ENCODE data around the gene ZNF576.
"Not testable (repeated sequence)": the region's sequence is repeated elsewhere in the genome, so short reads cannot be mapped to it uniquely, and the experiment has no call there.

The ZNF576 gene

GRCh38 chr19:43597876-43598275 lies 1.5 kb downstream of the ZNF576 start:
- in situ Hi-C loops (cut with HindIII; ENCODE audit: low pct_unique_long_range_greater_than_20kb, low sequenced_read_pairs), result no loop called here
- no peak for DNase-seq (ENCODE audit: low read depth in 1 of 2, low spot score in 1 of 2)
- TF ChIP-seq JUND (IDR thresholded peaks at IDR 0.05; ENCODE audit: low read depth), result no peak

GRCh38 chr19:43598445-43599240 lies 2.2 kb downstream of the ZNF576 start:
- no peak for TF ChIP-seq JUND (IDR thresholded peaks at IDR 0.05; ENCODE audit: low read depth)
- DNase-seq (ENCODE audit: low read depth in 1 of 2, low spot score in 1 of 2), result no peak
- in situ Hi-C loops (cut with HindIII; ENCODE audit: low pct_unique_long_range_greater_than_20kb, low sequenced_read_pairs), result no loop called here

- DNase-seq (ENCODE audit: low read depth in 1 of 2, low spot score in 1 of 2), result no peak
- in situ Hi-C loops (cut with HindIII; ENCODE audit: low pct_unique_long_range_greater_than_20kb, low sequenced_read_pairs), result no loop called here
- TF ChIP-seq JUND (IDR thresholded peaks at IDR 0.05; ENCODE audit: low read depth), result no peak
Observed at GRCh38 chr19:43599635-43600295, 3.4 kb downstream of the ZNF576 start.

GRCh38 chr19:43600326-43600725 lies 3.9 kb downstream of the ZNF576 start:
- in situ Hi-C loops (cut with HindIII; ENCODE audit: low pct_unique_long_range_greater_than_20kb, low sequenced_read_pairs); DNase-seq (ENCODE audit: low read depth in 1 of 2, low spot score in 1 of 2): not testable (repeated sequence)

- TF ChIP-seq JUND (IDR thresholded peaks at IDR 0.05; ENCODE audit: low read depth), result no peak
- no peak for DNase-seq (ENCODE audit: low read depth in 1 of 2, low spot score in 1 of 2)
- in situ Hi-C loops (cut with HindIII; ENCODE audit: low pct_unique_long_range_greater_than_20kb, low sequenced_read_pairs), result no loop called here
Observed at GRCh38 chr19:43605875-43606568, 9.6 kb downstream of the ZNF576 start.

- no peak for TF ChIP-seq JUND (IDR thresholded peaks at IDR 0.05; ENCODE audit: low read depth)
- in situ Hi-C loops (cut with HindIII; ENCODE audit: low pct_unique_long_range_greater_than_20kb, low sequenced_read_pairs), result no loop called here
- no peak for DNase-seq (ENCODE audit: low read depth in 1 of 2, low spot score in 1 of 2)
Observed at GRCh38 chr19:43606569-43607229, 10.3 kb downstream of the ZNF576 start.

- in situ Hi-C loops (cut with HindIII; ENCODE audit: low pct_unique_long_range_greater_than_20kb, low sequenced_read_pairs), result no loop called here
- TF ChIP-seq JUND (IDR thresholded peaks at IDR 0.05; ENCODE audit: low read depth), result no peak
- DNase-seq (ENCODE audit: low read depth in 1 of 2, low spot score in 1 of 2), result no peak
Observed at GRCh38 chr19:43607238-43608205, 11.1 kb downstream of the ZNF576 start.

- in situ Hi-C loops (cut with HindIII; ENCODE audit: low pct_unique_long_range_greater_than_20kb, low sequenced_read_pairs), result no loop called here
- no peak for DNase-seq (ENCODE audit: low read depth in 1 of 2, low spot score in 1 of 2)
- no peak for TF ChIP-seq JUND (IDR thresholded peaks at IDR 0.05; ENCODE audit: low read depth)
Observed at GRCh38 chr19:43609872-43610271, 13.5 kb downstream of the ZNF576 start.

- no peak for TF ChIP-seq JUND (IDR thresholded peaks at IDR 0.05; ENCODE audit: low read depth)
- DNase-seq (ENCODE audit: low read depth in 1 of 2, low spot score in 1 of 2), result no peak
- in situ Hi-C loops (cut with HindIII; ENCODE audit: low pct_unique_long_range_greater_than_20kb, low sequenced_read_pairs), result no loop called here
Observed at GRCh38 chr19:43610493-43610892, 14.1 kb downstream of the ZNF576 start.

GRCh38 chr19:43611788-43612187 lies 15.4 kb downstream of the ZNF576 start, which contains the start of gene SRRM5:
TSS of gene SRRM5 (plus strand) at chr19:43612088. CDS start at chr19:43612122, 34 bp downstream.
- DNase-seq (ENCODE audit: low read depth in 1 of 2, low spot score in 1 of 2), result no peak
- in situ Hi-C loops (cut with HindIII; ENCODE audit: low pct_unique_long_range_greater_than_20kb, low sequenced_read_pairs), result no loop called here
- TF ChIP-seq JUND (IDR thresholded peaks at IDR 0.05; ENCODE audit: low read depth), result no peak

- no peak for DNase-seq (ENCODE audit: low read depth in 1 of 2, low spot score in 1 of 2)
- in situ Hi-C loops (cut with HindIII; ENCODE audit: low pct_unique_long_range_greater_than_20kb, low sequenced_read_pairs), result no loop called here
- TF ChIP-seq JUND (IDR thresholded peaks at IDR 0.05; ENCODE audit: low read depth), result no peak
Observed at GRCh38 chr19:43612374-43612773, 16.0 kb downstream of the ZNF576 start.

All from T47D (cell line).